Ectodermal cell (in vitro differentiated cells): ENCODE measurements around the gene RABGEF1.
"Not testable (repeated sequence)": the region's sequence is repeated elsewhere in the genome, so short reads cannot be mapped to it uniquely, and the experiment has no call there.

Source experiments
- H3K27ac ChIP-seq: 2 replicates; pipeline ENCODE4 v1.7.0; 2013; ENCODE audit warnings: mild to moderate bottlenecking, low read depth, low read length; ENCODE audit not compliant: insufficient read depth, poor library complexity, severe bottlenecking
- H3K27me3 ChIP-seq: 2 replicates; pipeline ENCODE4 v1.7.0; 2013; ENCODE audit warnings: mild to moderate bottlenecking, low read length; ENCODE audit not compliant: insufficient read depth, control insufficient read depth, poor library complexity, severe bottlenecking
- H3K36me3 ChIP-seq: one replicate; pipeline ENCODE4 v1.7.0; 2013; ENCODE audit warnings: low read length; ENCODE audit not compliant: control insufficient read depth, insufficient read depth
- H3K4me1 ChIP-seq: one replicate; pipeline ENCODE4 v1.7.0; 2013; ENCODE audit warnings: low read length; ENCODE audit not compliant: control insufficient read depth, insufficient read depth
- H3K4me3 ChIP-seq: 2 replicates; pipeline ENCODE4 v1.7.0; 2013; ENCODE audit warnings: low read depth, low read length, control low read depth; ENCODE audit not compliant: insufficient read depth
- H3K9me3 ChIP-seq: 2 replicates; pipeline ENCODE4 v1.7.0; 2013; ENCODE audit warnings: mild to moderate bottlenecking, low read length, moderate library complexity; ENCODE audit not compliant: control insufficient read depth
- WGBS, 2 experiments: methylation state at CpG; one replicate each; pipeline ENCODE4 v1.1.7; 2013; ENCODE audit warnings: missing lambda C conversion rate in 2 of 2; 5-methylcytosine and 5-hydroxymethylcytosine counted together

The RABGEF1 gene

DNA sequence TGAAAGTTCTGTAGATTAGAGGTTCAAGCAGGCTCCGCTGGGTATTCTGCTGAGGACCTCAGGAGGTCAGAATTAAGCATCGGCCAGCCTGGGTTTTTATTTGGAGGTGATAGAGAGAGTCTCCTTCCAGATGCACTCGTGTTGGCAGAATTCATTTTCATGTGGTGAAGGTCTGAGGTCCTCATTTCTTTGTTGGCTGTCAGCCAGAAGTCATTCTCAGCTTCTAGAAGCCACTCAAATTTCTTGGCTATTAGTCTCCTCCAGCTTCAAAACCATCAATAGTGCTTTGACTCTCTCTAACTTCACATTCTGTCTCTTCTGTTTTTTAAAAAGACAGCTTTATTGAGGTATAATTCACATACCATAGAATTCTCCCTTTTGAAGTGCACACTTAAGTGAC, 22.6 kb downstream of the RABGEF1 start:
- H3K9me3 ChIP-seq, H3K36me3 ChIP-seq: not testable (repeated sequence)

DNA sequence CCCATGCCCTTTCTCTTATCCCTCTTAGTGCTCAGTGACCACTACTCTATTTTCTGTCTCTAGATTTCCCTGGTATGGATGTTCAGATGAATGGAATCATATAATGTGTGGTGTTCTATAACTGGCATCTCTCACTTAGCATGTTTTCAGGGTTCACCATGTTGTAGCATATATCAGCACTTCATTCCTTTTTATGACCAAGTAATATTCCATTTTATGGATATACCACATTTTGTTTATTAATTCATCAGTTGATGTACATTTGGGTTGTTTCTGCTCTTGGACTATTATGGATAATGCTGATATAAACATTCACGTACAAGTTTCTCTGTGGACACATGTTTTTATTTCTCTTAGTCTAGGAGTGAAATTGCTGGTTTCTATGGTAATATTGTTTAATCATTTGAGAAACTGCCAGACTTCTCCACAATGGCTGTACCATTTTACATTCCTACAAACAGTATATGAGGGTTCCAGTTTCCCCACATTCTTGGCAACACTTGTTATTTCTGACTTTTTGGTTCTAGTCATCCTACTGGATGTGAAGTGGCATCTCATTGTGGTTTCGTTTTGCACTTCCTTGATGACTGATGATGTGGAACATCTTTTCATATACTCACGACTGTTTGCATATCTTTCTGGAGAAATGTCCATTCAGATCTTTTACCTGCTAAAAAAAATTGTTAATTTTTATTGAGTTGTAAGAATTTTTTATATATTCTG, 23.3 kb downstream of the RABGEF1 start:
- not testable (repeated sequence) for H3K9me3 ChIP-seq, H3K36me3 ChIP-seq, H3K4me3 ChIP-seq, H3K4me1 ChIP-seq, H3K27ac ChIP-seq, H3K27me3 ChIP-seq
- 93 to 98% methylated on average over 2 to 3 of the region's 3 CpGs for WGBS, 2 experiments

More for the DNA sequence above, 22.6 kb downstream of the RABGEF1 start:
- H3K4me1 ChIP-seq, H3K4me3 ChIP-seq, H3K27me3 ChIP-seq, H3K27ac ChIP-seq: not testable (repeated sequence)
- WGBS, 2 experiments = 89 to 93% methylated on average over 3 of the region's 3 CpGs

DNA sequence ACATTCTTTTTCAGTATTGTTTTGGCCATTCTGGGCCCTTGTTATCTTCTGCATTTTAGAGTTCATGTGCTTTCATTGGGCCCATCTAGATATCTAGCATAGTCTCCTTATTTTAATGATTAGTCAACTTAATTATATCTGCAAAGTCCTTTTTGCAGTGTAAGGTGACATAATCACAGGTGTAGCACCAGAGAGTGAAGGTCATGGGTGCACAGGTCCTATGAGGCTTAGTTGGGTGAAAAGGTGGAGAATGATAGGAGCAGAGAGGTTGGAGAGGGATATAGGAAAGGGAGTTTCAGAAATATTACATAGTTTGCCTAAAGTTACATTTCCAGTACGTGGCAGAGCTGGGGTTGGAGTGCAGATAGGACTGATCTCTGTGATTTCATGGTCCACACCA, 24.4 kb downstream of the RABGEF1 start:
- not testable (repeated sequence) for H3K4me1 ChIP-seq, H3K9me3 ChIP-seq, H3K4me3 ChIP-seq, H3K36me3 ChIP-seq, H3K27me3 ChIP-seq, H3K27ac ChIP-seq
- no CpG with 5 or more reads among the region's 1 CpG for WGBS, 2 experiments

GRCh38 chr7:66765322-66766025, 24.9 kb downstream of the RABGEF1 start:
- not testable (repeated sequence) for H3K36me3 ChIP-seq, H3K27ac ChIP-seq, H3K4me1 ChIP-seq, H3K9me3 ChIP-seq, H3K27me3 ChIP-seq, H3K4me3 ChIP-seq
- WGBS, 2 experiments = 76 to 87% methylated on average over 3 to 5 of the region's 6 CpGs

GRCh38 chr7:66766041-66766440, 25.5 kb downstream of the RABGEF1 start:
- H3K9me3 ChIP-seq = no peaks in the 10 kb centered on the region
- H3K4me3 ChIP-seq = no peak overlapping the region
- H3K27ac ChIP-seq = no peak overlapping the region
- H3K27me3 ChIP-seq = no peaks in the 10 kb centered on the region
- H3K36me3 ChIP-seq = no peaks in the 10 kb centered on the region
- WGBS, 2 experiments = 90 to 96% methylated on average over 5 of the region's 5 CpGs
- H3K4me1 ChIP-seq = no peaks in the 10 kb centered on the region

DNA sequence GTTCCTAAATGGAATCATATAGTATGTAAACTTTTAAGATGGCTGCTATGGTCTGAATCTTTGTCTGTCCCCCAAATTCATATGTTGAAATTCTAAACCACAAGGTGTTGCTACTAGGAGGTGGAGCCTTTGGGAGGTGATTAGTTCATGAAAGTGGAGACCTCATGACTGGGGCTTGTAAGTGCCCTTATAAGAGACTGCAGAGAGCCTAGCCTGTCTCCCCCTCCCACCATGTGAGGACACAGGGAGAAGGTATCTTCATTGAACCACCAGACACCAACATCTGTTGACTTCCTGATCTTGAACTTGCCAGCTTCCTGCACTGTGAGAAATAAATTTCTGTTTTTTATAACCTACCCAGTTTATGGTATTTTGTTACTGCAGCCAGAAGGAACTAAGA, 27.0 kb downstream of the RABGEF1 start:
- not testable (repeated sequence) for H3K4me1 ChIP-seq, H3K4me3 ChIP-seq, H3K27ac ChIP-seq, H3K36me3 ChIP-seq, H3K27me3 ChIP-seq, H3K9me3 ChIP-seq

DNA sequence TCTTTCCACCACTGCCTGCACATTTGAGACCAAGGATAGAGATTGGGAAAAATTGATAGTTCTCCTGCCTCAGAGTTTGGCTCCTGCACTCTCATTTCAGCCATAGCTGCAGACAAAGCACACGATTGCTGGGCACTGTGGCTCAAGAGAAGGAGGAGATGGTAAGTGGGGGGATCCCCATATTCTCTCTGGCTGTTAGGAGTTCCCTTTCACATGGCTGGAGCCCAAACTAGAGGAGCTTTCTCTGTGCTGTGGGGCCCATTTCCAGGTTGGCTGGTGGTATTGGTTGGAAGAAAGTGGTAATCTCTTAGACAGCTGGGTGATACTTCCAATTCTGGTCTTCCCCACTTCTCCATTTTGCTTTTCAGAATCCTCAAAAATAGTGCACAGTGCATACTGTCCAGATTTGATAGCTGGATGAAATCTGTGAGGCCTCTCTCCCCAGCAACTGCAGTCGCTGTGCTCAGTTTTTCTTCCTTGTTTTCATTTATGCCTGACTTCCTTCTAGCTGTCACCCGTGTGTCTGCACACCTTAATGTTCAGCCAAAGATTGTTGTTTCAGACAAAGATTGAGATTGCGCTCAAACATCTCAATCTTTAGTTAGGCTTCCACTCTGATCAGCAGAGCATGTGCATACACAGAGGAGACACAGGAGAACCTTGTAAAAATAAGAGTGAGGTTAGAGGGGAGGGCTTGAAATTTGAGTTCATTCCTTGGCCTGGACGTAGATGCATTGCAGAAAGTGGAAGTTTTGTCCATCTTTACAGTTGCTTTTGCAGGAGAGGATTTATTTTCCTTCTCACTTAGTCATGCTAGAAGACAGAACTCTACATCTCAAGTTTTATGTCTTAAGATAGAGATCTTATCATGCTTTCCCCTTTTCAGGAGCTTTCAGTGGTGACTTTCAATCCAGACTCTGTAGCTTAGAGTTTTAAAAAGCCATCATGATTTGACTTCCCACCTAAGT, 28.6 kb downstream of the RABGEF1 start:
- Histone ChIP-seq H3K27me3 (no peaks in the 10 kb centered on the region), H3K36me3 (no peaks in the 10 kb centered on the region), H3K4me1 (no peaks in the 10 kb centered on the region), H3K4me3 (no peak overlapping the region), H3K9me3 (no peaks in the 10 kb centered on the region), H3K27ac (no peak overlapping the region)
- 88 to 90% methylated on average over 4 to 5 of the region's 5 CpGs for WGBS, 2 experiments

DNA sequence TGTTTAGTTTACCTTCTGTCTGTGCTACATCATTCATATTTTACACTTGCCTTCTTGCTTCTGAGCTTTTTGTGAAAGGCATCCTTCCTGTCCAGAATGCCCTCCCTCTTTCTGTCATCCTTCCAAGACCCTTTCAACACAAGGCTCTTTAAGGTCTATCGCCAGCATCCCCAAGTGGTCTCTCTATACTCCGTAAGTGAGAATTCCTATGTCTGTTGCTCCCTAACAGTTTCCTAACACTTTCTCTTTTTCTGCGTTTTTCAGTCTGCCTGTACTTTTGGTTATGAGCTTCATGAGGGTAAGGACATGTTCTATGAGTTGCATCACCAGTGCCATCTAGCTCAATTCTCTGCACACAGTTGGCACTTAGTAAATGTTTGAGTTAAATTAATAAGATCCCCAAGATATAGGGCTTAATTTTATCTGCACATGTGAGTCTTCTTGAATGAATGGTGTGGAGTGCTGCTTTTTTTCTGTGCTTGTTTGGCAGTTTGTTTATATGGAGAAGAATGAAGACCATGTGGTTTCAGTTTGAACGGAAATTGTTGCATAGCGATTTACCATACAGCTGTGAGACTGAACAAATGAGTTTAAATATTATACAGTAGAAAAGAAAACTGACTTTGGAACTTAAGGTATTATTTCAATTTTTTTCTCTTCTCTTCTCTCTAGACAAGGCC, 29.4 kb downstream of the RABGEF1 start:
- no peaks in the 10 kb centered on the region for H3K4me1 ChIP-seq
- 98 to 99% methylated on average over 2 to 5 of the region's 5 CpGs for WGBS, 2 experiments
- no peaks in the 10 kb centered on the region for H3K27me3 ChIP-seq
- H3K36me3 ChIP-seq = peaks cover 6% of the 10 kb centered on the region
- no peaks in the 10 kb centered on the region for H3K9me3 ChIP-seq
- H3K4me3 ChIP-seq = no peak overlapping the region
- no peak overlapping the region for H3K27ac ChIP-seq

DNA sequence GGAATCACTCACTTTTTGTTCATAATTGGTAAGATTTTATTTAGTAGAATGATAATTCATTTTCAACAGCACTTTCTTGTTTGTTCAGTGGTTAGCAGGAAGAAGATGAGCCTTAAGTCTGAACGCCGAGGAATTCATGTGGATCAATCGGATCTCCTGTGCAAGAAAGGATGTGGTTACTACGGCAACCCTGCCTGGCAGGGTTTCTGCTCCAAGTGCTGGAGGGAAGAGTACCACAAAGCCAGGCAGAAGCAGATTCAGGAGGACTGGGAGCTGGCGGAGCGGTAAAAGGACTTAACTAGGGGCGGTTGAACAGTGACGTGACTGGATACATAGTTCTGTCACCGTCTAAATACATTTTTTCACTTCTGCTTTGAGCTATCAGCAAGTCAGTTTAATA, 31.3 kb downstream of the RABGEF1 start:
- Histone ChIP-seq H3K27me3 (no peaks in the 10 kb centered on the region), H3K4me1 (no peaks in the 10 kb centered on the region), H3K27ac (no peak overlapping the region), H3K4me3 (no peak overlapping the region), H3K9me3 (no peaks in the 10 kb centered on the region), H3K36me3 (peaks cover 8% of the 10 kb centered on the region)
- 87 to 93% methylated on average over 9 of the region's 9 CpGs for WGBS, 2 experiments

GRCh38 chr7:66773744-66774143, 33.2 kb downstream of the RABGEF1 start:
- not testable (repeated sequence) for H3K4me1 ChIP-seq, H3K4me3 ChIP-seq, H3K9me3 ChIP-seq, H3K27ac ChIP-seq, H3K27me3 ChIP-seq, H3K36me3 ChIP-seq
- 92% methylated on average over 4 of the region's 4 CpGs for WGBS, 2 experiments
